Measurements from ENCODE around the gene CUEDC1. TPM values are rescaled to one million over a fixed set of nuclear protein-coding genes. Genes with fewer than 3 reads are reported as not detected.

The CUEDC1 gene
- total and polyA plus RNA-seq, 2 of the 13 experiments (the other 11 are each of a cell fraction or from before 2014, with no cell fraction given), result 7.4 to 12.9 TPM

DNA sequence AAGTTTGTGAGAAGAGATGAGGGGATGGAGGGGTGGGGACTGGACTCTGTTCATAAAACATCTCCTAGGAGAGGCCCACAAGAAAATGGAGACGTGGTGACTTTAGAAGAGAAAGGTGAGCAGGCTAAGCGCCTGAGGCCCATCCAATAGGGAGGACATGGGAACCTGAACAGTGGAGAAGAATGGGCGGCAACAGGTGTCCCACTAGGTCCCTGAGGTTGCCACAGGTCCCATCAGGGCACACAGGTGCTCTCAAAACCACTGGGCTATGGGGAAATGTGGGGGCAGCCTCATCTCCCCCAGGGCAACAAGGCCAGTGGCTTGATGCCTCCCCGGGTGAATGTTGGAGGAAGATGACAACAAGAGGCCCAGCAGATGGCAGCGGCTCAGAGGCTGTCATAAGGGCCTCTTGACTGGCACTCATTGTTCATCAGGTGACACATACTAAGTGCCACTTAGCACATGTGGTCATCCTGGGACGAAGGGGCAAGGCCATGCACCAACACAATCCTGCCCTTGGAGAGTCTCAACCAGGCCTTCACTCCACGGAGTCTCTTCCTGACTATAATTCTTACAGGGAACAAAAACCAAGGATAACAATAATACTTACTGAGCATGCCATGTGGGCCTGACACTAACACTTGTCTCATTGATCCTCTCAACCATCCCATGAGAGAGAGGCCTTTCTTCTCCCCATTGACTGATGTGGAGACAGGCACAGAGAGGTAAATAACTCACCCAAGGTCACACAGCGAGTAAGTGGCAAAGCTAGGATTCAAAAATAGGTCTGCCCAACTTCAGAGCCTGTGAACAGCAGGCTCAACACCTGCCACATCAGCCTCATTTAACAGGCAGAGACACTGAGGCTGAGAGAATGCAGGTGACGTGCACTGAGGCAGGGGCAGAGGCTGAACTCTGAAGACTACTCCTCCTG is 38.0 kb downstream of the CUEDC1 start (continued):
- TF ChIP-seq HDAC6 (IDR thresholded peaks at IDR 0.05; ENCODE audit: low read depth, low read length) (no peak), ZNF256 (CRISPR knock-in tag; conservative IDR thresholded peaks at IDR 0.05) (no peak), ZNF660 (CRISPR knock-in tag; IDR thresholded peaks at IDR 0.05; ENCODE audit: borderline replicate concordance, low read depth) (no peak), EHMT2 (IDR thresholded peaks at IDR 0.05; ENCODE audit: borderline replicate concordance, low read depth, low read length) (no peak), POLR2G (IDR thresholded peaks at IDR 0.05; ENCODE audit: low read depth, low read length) (no peak), ZFP36L2 (CRISPR knock-in tag; IDR thresholded peaks at IDR 0.05) (no peak), RFX5 (IDR thresholded peaks at IDR 0.05; ENCODE audit: low read depth, low read length) (no peak), ZNF432 (CRISPR knock-in tag; IDR thresholded peaks at IDR 0.05; ENCODE audit: borderline replicate concordance) (no peak), ZNF253 (CRISPR knock-in tag; IDR thresholded peaks at IDR 0.05; ENCODE audit: borderline replicate concordance) (0 out of 2 replicates have a peak, but pooled peaks have one; percentile 26), ZNF501 (CRISPR knock-in tag; IDR thresholded peaks at IDR 0.05) (no peak), ZSCAN25 (CRISPR knock-in tag; IDR thresholded peaks at IDR 0.05) (no peak), ELF1 (CRISPR knock-in tag; IDR thresholded peaks at IDR 0.05) (0 out of 2 replicates have a peak, but pooled peaks have one; percentile 19), BRD4 (CRISPR knock-in tag; IDR thresholded peaks at IDR 0.05) (no peak), ZSCAN12 (CRISPR knock-in tag; IDR thresholded peaks at IDR 0.05) (no peak), ZEB1 (IDR thresholded peaks at IDR 0.05; ENCODE audit: insufficient replicate concordance, low read depth) (no peak), MIER3 (CRISPR knock-in tag; IDR thresholded peaks at IDR 0.05; ENCODE audit: borderline replicate concordance) (0 out of 2 replicates have a peak, but pooled peaks have one; percentile 18)
- TF ChIP-seq, protein P1, sequence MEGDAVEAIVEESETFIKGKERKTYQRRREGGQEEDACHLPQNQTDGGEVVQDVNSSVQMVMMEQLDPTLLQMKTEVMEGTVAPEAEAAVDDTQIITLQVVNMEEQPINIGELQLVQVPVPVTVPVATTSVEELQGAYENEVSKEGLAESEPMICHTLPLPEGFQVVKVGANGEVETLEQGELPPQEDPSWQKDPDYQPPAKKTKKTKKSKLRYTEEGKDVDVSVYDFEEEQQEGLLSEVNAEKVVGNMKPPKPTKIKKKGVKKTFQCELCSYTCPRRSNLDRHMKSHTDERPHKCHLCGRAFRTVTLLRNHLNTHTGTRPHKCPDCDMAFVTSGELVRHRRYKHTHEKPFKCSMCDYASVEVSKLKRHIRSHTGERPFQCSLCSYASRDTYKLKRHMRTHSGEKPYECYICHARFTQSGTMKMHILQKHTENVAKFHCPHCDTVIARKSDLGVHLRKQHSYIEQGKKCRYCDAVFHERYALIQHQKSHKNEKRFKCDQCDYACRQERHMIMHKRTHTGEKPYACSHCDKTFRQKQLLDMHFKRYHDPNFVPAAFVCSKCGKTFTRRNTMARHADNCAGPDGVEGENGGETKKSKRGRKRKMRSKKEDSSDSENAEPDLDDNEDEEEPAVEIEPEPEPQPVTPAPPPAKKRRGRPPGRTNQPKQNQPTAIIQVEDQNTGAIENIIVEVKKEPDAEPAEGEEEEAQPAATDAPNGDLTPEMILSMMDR (CRISPR knock-in tag; IDR thresholded peaks at IDR 0.05), result peak; percentile 73
- TF ChIP-seq, protein P2, sequence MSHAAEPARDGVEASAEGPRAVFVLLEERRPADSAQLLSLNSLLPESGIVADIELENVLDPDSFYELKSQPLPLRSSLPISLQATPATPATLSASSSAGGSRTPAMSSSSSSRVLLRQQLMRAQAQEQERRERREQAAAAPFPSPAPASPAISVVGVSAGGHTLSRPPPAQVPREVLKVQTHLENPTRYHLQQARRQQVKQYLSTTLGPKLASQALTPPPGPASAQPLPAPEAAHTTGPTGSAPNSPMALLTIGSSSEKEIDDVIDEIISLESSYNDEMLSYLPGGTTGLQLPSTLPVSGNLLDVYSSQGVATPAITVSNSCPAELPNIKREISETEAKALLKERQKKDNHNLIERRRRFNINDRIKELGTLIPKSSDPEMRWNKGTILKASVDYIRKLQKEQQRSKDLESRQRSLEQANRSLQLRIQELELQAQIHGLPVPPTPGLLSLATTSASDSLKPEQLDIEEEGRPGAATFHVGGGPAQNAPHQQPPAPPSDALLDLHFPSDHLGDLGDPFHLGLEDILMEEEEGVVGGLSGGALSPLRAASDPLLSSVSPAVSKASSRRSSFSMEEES (CRISPR knock-in tag; IDR thresholded peaks at IDR 0.05), result 0 out of 2 replicates have a peak, but pooled peaks have one; percentile 46
- TF ChIP-seq, protein P3, sequence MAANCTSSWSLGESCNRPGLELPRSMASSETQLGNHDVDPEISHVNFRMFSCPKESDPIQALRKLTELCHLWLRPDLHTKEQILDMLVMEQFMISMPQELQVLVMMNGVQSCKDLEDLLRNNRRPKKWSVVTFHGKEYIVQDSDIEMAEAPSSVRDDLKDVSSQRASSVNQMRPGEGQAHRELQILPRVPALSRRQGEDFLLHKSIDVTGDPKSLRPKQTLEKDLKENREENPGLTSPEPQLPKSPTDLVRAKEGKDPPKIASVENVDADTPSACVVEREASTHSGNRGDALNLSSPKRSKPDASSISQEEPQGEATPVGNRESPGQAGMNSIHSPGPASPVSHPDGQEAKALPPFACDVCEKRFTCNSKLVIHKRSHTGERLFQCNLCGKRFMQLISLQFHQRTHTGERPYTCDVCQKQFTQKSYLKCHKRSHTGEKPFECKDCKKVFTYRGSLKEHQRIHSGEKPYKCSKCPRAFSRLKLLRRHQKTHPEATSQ (CRISPR knock-in tag; IDR thresholded peaks at IDR 0.05; ENCODE audit: borderline replicate concordance), result no peak
- TF ChIP-seq, protein P4, sequence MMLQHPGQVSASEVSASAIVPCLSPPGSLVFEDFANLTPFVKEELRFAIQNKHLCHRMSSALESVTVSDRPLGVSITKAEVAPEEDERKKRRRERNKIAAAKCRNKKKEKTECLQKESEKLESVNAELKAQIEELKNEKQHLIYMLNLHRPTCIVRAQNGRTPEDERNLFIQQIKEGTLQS (CRISPR knock-in tag; IDR thresholded peaks at IDR 0.05), result no peak
- TF ChIP-seq, protein P5, sequence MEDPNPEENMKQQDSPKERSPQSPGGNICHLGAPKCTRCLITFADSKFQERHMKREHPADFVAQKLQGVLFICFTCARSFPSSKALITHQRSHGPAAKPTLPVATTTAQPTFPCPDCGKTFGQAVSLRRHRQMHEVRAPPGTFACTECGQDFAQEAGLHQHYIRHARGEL (CRISPR knock-in tag; IDR thresholded peaks at IDR 0.05), result no peak
- TF ChIP-seq, protein P6, sequence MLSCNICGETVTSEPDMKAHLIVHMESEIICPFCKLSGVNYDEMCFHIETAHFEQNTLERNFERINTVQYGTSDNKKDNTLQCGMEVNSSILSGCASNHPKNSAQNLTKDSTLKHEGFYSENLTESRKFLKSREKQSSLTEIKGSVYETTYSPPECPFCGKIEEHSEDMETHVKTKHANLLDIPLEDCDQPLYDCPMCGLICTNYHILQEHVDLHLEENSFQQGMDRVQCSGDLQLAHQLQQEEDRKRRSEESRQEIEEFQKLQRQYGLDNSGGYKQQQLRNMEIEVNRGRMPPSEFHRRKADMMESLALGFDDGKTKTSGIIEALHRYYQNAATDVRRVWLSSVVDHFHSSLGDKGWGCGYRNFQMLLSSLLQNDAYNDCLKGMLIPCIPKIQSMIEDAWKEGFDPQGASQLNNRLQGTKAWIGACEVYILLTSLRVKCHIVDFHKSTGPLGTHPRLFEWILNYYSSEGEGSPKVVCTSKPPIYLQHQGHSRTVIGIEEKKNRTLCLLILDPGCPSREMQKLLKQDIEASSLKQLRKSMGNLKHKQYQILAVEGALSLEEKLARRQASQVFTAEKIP (CRISPR knock-in tag; IDR thresholded peaks at IDR 0.05; ENCODE audit: borderline replicate concordance), result no peak

Measured in HepG2 (cell line).